Activated CD4-positive, alpha-beta T cell treated with anti-CD3 and anti-CD28 coated beads for 36 hours (primary cell): ENCODE results near the gene PDE11A. TPM values are rescaled to one million over a fixed set of nuclear protein-coding genes. Genes with fewer than 3 reads are reported as not detected.

Experiments used
- ATAC-seq: fragments of 200-7000 bp; cut with Tn5 transposase; one replicate; pipeline ENCODE4 v1.10.0; 2021; ENCODE audit warnings: mild to moderate bottlenecking, moderate library complexity
- CTCF ChIA-PET: fragments of 350-600 bp; sonication (Branson Sonifier 250); formaldehyde crosslinking; loops from one replicate; lab custom pipeline; 2021; ENCODE audit warnings: antibody characterized with exemption; lab: Charles Lee
- POLR2A ChIA-PET: fragments of 350-600 bp; sonication (Branson Sonifier 250); formaldehyde crosslinking; loops from one replicate; lab custom pipeline; 2021; ENCODE audit warnings: antibody characterized with exemption, inconsistent platforms; lab: Charles Lee
- DNase-seq: peaks from one replicate; pipeline ENCODE4 v3.0.0-alpha.2; 2020
- H3K27ac Mint-ChIP-seq: one replicate; pipeline ENCODE4 v1.8.0; 2021; ENCODE audit warnings: mixed read lengths
- H3K27me3 Mint-ChIP-seq: one replicate; pipeline ENCODE4 v1.8.0; 2021; ENCODE audit warnings: mixed read lengths
- H3K36me3 Mint-ChIP-seq: one replicate; pipeline ENCODE4 v1.8.0; 2021; ENCODE audit warnings: low read depth, mixed read lengths
- H3K4me1 Mint-ChIP-seq: one replicate; pipeline ENCODE4 v1.8.0; 2021; ENCODE audit warnings: mixed read lengths
- H3K4me3 Mint-ChIP-seq: one replicate; pipeline ENCODE4 v1.8.0; 2021; ENCODE audit warnings: mild to moderate bottlenecking, moderate library complexity, mixed read lengths
- H3K9me3 Mint-ChIP-seq: one replicate; pipeline ENCODE4 v1.8.0; 2021; ENCODE audit warnings: low read depth, mixed read lengths
- intact Hi-C, 2 experiments: fragments of 100-400 bp; cut with DNase I in 1 of 2; cut with micrococcal nuclease in 1 of 2; formaldehyde crosslinking; loops; one replicate each; pipeline versions ENCODE4 v1.14.2 to v1.15.1; 2022 to 2024; cut with DNase I, micrococcal nuclease
- total RNA-seq, 2 experiments: library from RNA; stranded (reverse); gene quantifications; one replicate each; pipeline ENCODE4 v1.2.3, GENCODE V29; 2021

The PDE11A gene
- total RNA-seq, 2 experiments from 2014 or later, result 0.12 TPM; not detected in 1

DNA sequence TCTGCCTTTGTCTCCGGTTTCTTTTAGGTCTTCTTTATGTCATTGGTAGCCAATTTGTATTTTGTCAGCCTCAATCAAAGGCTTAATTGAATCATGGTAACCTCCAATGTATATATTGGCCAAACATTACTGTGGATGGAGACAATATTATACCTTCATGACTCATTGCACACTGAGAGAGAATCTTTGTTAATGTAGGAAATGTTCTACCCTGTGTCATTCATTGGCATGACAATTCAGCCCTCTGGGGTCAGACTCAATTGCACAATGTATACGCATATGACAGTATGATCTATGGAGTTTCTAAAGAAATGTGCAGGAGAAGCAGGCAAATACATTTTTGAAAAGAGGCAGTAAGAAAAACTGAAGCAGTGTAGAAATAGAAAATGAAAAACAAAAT is 162.6 kb downstream of the PDE11A start:
- intact Hi-C loops, result loop anchor here in 1 of 2 experiments (5.0 kb wide), 1 partner anchor 502 kb away; no protein-coding TSS in a partner anchor
- ChIA-PET POLR2A (no interaction called here), CTCF (no interaction called here)
- no peak for ATAC-seq
- Mint-ChIP-seq H3K9me3 (no peaks in the 10 kb centered on the region), H3K4me1 (peaks cover 3% of the 10 kb centered on the region), H3K36me3 (no peaks in the 10 kb centered on the region), H3K27ac (no peak overlapping the region), H3K4me3 (no peak overlapping the region), H3K27me3 (no peaks in the 10 kb centered on the region)
- DNase-seq, result no peak

DNA sequence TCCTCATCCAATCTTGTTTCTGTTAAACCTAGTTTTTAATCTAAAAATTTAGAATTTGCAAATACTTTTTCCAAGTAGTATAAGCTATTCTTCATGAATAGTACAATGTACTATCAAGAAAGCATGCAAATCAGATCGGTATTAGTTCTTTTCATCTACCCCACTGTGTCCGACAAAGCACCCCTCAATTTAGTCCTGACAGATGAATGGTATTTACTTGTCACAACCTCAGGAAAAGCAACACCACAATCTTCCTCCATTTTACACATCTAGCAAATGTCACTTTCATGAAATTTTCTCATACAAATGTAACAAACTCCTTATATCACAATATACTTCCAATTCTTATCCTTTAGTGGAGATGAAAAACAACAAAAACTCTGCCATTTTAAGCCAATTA is 163.8 kb downstream of the PDE11A start:
- Mint-ChIP-seq H3K36me3 (no peaks in the 10 kb centered on the region), H3K27me3 (no peaks in the 10 kb centered on the region), H3K4me1 (peaks cover 3% of the 10 kb centered on the region), H3K27ac (no peak overlapping the region), H3K4me3 (no peak overlapping the region), H3K9me3 (no peaks in the 10 kb centered on the region)
- CTCF ChIA-PET, result no interaction called here
- POLR2A ChIA-PET, result no interaction called here
- ATAC-seq, result no peak
- DNase-seq, result no peak
- intact Hi-C loops, result loop anchor here in 1 of 2 experiments (5.0 kb wide), 1 partner anchor 503 kb away; no protein-coding TSS in a partner anchor

DNA sequence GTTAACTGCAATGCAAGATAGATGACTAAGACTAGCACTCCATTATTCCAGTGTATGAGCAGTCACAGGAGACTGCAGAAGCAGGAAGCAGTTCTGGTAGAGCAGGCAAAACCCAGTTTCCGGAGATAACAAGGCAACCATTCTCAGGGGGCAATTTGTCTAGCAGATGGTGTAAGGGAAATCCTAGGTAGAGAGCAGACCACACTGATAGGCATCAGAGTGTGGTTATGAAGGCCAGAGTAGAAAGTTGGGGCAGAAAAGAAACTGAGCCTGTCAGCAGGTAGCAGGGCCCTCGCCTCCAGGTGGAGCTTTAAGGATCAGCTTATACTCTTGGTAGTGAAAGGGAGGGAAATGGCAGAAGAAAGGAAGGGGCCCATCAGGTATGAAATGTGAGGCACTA is 164.4 kb downstream of the PDE11A start:
- no peaks in the 10 kb centered on the region for H3K36me3 Mint-ChIP-seq
- ATAC-seq (no peak), DNase-seq (no peak)
- H3K4me3 Mint-ChIP-seq, result no peak overlapping the region
- ChIA-PET POLR2A (no interaction called here), CTCF (interaction anchor here (1.2 kb wide), 1 partner anchor 29 kb away, joined by 4 read pairs; no protein-coding TSS in a partner anchor)
- H3K4me1 Mint-ChIP-seq, result peaks cover 3% of the 10 kb centered on the region
- intact Hi-C loops, result loop anchor here in 1 of 2 experiments (5.0 kb wide), 1 partner anchor 504 kb away; no protein-coding TSS in a partner anchor
- H3K27ac Mint-ChIP-seq, result no peak overlapping the region
- no peaks in the 10 kb centered on the region for H3K9me3 Mint-ChIP-seq
- peaks cover 2% of the 10 kb centered on the region for H3K27me3 Mint-ChIP-seq

DNA sequence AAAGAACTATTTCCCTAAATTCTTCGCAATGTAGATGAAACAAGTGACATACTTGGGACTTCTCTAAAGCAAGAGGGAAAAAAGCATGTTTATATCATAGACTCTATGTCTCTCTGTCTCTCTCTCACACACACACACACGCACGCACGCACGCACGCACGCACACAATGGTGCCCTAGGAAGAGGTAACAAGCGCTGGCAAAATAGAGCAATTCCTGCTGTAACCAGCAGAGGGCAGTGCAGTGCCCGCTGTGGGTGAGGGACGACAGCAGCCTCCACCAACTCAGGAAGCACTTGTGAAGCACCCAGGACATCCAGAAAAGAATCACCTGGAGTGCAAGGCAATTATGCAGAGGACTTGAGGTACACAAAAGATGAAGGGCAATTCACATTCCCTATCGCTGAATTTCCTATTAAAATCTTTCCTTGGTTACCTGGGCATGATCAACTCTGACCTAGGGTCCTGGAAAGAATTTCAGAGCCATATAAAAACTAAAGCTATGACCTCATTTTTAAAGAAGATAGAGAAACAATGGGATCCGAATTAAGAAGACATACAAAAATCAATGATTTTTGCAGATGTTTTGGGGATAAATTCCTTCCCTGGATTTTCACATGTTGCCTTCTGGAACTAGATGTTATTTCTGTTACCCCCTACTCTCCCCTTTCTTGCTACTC is 166.4 kb downstream of the PDE11A start:
- ChIA-PET POLR2A (no interaction called here), CTCF (interaction anchor here (0.7 to 1.5 kb wide), 5 partner anchors 8 to 54 kb away, joined by 3 to 5 read pairs (median 3); no protein-coding TSS in a partner anchor)
- Mint-ChIP-seq H3K9me3 (no peaks in the 10 kb centered on the region), H3K4me3 (no peak overlapping the region), H3K4me1 (peaks cover 3% of the 10 kb centered on the region), H3K36me3 (no peaks in the 10 kb centered on the region), H3K27ac (no peak overlapping the region), H3K27me3 (peaks cover 2% of the 10 kb centered on the region)
- ATAC-seq (peak; percentile 95), DNase-seq (peak; percentile 87)
- intact Hi-C loops, result loop anchor here in 1 of 2 experiments (2.0 to 5.0 kb wide), 2 partner anchors 77 to 506 kb away; no protein-coding TSS in a partner anchor

DNA sequence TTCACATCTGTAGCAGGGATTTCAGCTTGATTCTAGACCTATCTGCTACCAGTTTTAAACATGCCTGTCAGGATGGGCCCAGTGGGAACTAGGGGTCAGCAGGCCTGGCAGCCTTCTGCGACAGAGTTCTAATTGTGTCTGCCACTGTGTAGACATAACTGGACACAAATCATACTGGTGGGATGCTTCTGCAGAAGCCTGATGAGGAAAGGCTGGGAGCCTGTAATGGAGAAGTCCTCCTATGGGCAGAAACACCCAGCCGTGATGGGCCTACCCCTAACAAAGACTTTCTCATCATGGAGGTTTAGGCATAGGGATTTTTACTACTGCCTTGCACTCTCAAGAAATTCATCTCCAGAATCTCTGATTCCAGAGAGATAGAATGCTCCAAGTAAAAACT is 166.9 kb downstream of the PDE11A start:
- intact Hi-C loops, result loop anchor here in 1 of 2 experiments (2.0 to 5.0 kb wide), 2 partner anchors 77 to 507 kb away; no protein-coding TSS in a partner anchor
- Mint-ChIP-seq H3K4me1 (peaks cover 3% of the 10 kb centered on the region), H3K9me3 (no peaks in the 10 kb centered on the region), H3K4me3 (no peak overlapping the region), H3K27ac (no peak overlapping the region), H3K36me3 (no peaks in the 10 kb centered on the region), H3K27me3 (peaks cover 2% of the 10 kb centered on the region)
- ATAC-seq, result no peak
- ChIA-PET POLR2A (no interaction called here), CTCF (interaction anchor here (1.0 kb wide), 1 partner anchor 12 kb away, joined by 4 read pairs; no protein-coding TSS in a partner anchor)
- no peak for DNase-seq

DNA sequence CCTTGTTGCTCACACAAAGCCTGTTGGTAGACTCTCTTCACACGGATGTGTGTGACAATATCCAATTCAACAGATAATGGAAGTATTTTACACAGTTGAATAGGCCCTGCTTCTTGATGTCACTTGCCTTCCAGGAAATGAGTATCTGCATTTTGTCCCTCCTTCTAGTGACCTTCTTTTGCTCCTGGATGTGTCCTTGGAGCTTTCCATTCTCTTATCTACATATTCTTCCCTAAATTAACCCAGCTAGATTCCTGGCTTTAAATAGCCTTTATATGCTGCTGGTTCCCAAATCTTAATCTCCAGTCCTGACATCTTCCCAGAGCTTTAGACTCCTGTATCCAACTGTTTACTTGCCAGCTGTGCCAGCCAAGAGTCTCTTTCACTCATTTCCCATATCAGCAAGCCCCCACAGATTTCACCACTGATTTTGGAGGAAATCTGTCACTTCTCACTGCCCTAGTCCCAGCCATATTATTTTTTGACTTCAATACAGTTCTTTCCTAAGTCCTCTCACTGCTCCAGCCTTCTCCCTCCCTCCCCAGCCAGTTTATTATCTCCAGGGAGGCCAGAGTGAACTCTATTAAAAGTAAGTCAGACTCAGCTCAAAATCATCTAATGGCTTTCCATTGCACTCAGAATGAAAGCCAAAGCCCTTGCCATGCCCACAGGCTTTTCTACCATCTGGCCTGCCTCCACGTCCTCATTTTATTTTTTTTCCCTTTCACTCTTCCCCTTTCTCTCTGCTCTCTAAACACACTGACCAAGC is 170.0 kb downstream of the PDE11A start:
- ChIA-PET POLR2A (no interaction called here), CTCF (interaction anchor here (0.9 to 1.5 kb wide), 2 partner anchors 9 to 15 kb away, joined by 3 read pairs; no protein-coding TSS in a partner anchor)
- ATAC-seq, result no peak
- no peak overlapping the region for H3K27ac Mint-ChIP-seq
- intact Hi-C loops, result no loop called here
- no peaks in the 10 kb centered on the region for H3K9me3 Mint-ChIP-seq
- H3K36me3 Mint-ChIP-seq, result no peaks in the 10 kb centered on the region
- no peaks in the 10 kb centered on the region for H3K4me1 Mint-ChIP-seq
- no peak for DNase-seq
- H3K27me3 Mint-ChIP-seq, result peaks cover 2% of the 10 kb centered on the region
- no peak overlapping the region for H3K4me3 Mint-ChIP-seq

DNA sequence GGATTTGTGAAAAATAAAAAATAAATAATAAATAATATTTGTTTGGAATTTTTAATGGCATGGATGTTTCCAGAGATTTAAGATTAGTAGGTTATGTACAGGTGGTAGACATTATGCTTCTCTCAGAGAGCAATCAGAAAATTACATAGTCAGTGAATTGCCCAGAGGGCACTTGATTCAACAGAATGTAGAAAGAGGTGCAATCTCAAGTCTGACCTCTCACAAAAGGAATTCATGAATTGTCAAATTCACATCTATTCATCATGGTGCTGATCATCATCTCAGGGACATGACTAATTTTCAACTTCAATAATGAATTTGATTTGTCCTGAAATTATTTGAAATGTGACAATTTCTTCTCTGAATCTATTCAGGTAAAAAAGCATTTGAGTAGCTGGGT is 172.5 kb downstream of the PDE11A start:
- intact Hi-C loops, result no loop called here

DNA sequence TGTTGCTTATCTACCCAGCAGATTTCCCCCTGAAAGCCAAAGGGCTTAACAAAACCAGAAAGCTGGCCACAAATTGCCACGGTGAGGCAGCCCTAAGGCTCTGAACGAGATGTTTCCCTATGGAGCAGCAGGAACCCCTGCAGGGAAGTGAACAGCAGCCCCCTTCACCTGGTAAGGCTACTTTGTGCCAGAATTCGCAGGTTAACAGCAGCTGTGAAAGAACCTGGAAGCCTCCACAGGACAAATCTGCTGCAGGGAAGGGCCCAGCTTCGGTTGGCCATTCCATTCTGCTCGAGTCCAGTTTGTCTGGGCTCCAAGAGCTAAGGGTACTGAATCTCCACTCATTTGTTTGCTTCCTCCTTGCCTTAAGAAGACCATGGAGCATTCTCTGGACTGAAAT is 175.3 kb downstream of the PDE11A start:
- intact Hi-C loops, result no loop called here
- ChIA-PET POLR2A (no interaction called here), CTCF (interaction anchor here (0.6 to 1.0 kb wide), 2 partner anchors 42 to 175 kb away, joined by 3 read pairs; no protein-coding TSS in a partner anchor)
- Mint-ChIP-seq H3K36me3 (no peaks in the 10 kb centered on the region), H3K4me1 (no peaks in the 10 kb centered on the region), H3K27ac (no peak overlapping the region), H3K9me3 (no peaks in the 10 kb centered on the region), H3K4me3 (no peak overlapping the region), H3K27me3 (peaks cover 9% of the 10 kb centered on the region)
- no peak for DNase-seq
- no peak for ATAC-seq

More for the DNA sequence above, 172.5 kb downstream of the PDE11A start:
- ChIA-PET CTCF (no interaction called here), POLR2A (no interaction called here)
- Mint-ChIP-seq H3K4me1 (no peaks in the 10 kb centered on the region), H3K4me3 (no peak overlapping the region), H3K36me3 (no peaks in the 10 kb centered on the region), H3K27ac (no peak overlapping the region), H3K27me3 (peaks cover 2% of the 10 kb centered on the region), H3K9me3 (no peaks in the 10 kb centered on the region)
- ATAC-seq, result no peak
- DNase-seq, result no peak

DNA sequence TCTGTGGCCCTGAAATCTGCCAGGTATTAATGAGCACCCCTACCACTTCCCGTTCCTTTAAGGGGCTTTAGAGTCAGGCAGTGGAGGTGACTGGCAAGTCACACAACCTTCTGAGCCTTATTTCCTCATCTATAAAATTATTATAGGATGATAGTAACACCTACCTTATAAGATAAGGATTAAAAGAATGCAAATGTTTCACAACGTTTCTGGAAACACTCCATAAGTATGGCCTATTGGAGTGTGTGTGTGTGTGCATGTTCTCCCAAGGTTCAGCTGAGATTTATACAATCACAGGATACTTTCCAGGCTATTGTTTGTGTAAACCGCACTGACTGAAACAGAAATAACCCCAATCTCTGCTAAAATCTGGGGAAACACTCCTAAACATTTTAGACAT is 176.0 kb downstream of the PDE11A start:
- Mint-ChIP-seq H3K27ac (no peak overlapping the region), H3K27me3 (peaks cover 9% of the 10 kb centered on the region), H3K36me3 (no peaks in the 10 kb centered on the region), H3K4me1 (no peaks in the 10 kb centered on the region), H3K9me3 (no peaks in the 10 kb centered on the region), H3K4me3 (no peak overlapping the region)
- ChIA-PET POLR2A (no interaction called here), CTCF (no interaction called here)
- ATAC-seq (no peak), DNase-seq (no peak)
- intact Hi-C loops, result no loop called here

DNA sequence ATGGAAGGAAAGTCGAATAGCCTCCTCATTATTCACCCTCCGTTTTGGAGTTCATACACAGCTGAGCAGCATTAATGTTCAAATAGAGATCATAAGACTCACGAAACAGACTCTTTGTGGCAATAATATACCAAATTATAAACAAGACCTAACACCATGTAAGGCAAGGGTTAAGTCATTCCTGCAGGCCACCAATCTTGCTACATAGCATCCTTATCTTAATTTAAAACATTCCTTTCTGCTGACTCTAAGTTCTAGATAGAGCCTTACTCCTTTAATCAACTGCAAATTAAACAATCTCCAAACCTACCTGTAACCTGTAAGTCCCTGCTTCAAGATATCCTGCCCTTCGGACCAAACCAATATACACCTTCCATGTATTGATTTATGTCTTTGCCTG is 178.0 kb downstream of the PDE11A start:
- Mint-ChIP-seq H3K4me1 (no peaks in the 10 kb centered on the region), H3K27ac (no peak overlapping the region), H3K4me3 (no peak overlapping the region), H3K36me3 (no peaks in the 10 kb centered on the region), H3K27me3 (peaks cover 9% of the 10 kb centered on the region), H3K9me3 (no peaks in the 10 kb centered on the region)
- ATAC-seq (no peak), DNase-seq (no peak)
- ChIA-PET POLR2A (no interaction called here), CTCF (interaction anchor here (1.8 kb wide), 1 partner anchor 11 kb away, joined by 4 read pairs; no protein-coding TSS in a partner anchor)
- intact Hi-C loops, result no loop called here

DNA sequence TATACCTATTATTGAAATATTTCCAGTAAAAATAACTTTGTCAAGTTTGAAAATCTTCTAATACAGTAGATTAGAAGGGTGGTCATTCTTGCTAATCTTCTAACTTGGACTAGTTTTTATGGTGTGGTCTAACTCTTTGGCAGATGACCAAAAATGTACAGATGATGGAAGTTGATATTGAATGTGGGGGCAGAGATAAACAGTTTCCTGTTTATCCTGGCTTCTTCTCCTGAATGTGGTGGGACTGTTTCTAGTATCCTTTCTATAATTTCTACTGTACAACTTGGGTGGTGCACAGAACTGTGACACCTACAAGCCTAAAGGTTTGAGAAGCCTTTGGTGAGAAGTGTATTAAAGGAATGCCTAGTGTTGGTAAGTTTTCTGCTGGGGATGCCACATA is 178.7 kb downstream of the PDE11A start:
- no peak overlapping the region for H3K27ac Mint-ChIP-seq
- H3K4me3 Mint-ChIP-seq, result no peak overlapping the region
- no peaks in the 10 kb centered on the region for H3K36me3 Mint-ChIP-seq
- ATAC-seq, result no peak
- ChIA-PET CTCF (interaction anchor here (1.1 to 1.8 kb wide), 2 partner anchors 9 to 11 kb away, joined by 3 to 4 read pairs; no protein-coding TSS in a partner anchor), POLR2A (no interaction called here)
- no peak for DNase-seq
- intact Hi-C loops, result no loop called here
- peaks cover 9% of the 10 kb centered on the region for H3K27me3 Mint-ChIP-seq
- no peaks in the 10 kb centered on the region for H3K9me3 Mint-ChIP-seq
- no peaks in the 10 kb centered on the region for H3K4me1 Mint-ChIP-seq
